ENCODE measurements around the gene ASTN2.

Gene ASTN2

GRCh38 chr9:117242082-117242481 is 172.8 kb downstream of the ASTN2 start:
- H3K27me3 ChIP-seq (ENCODE audit: insufficient read depth, low read length, poor library complexity): no peaks in the 10 kb centered on the region
- no peaks in the 10 kb centered on the region for H3K9me3 ChIP-seq (ENCODE audit: insufficient read depth, low read length, severe bottlenecking)
- H3K9ac ChIP-seq (ENCODE audit: low read depth, low read length): no peak overlapping the region
- H2AFZ ChIP-seq (ENCODE audit: low read depth, low read length): no peak overlapping the region
- no peaks in the 10 kb centered on the region for H4K20me1 ChIP-seq (ENCODE audit: insufficient read depth, low read length)
- H3K79me2 ChIP-seq (ENCODE audit: insufficient read depth, low read length): no peaks in the 10 kb centered on the region
- H3K36me3 ChIP-seq (ENCODE audit: insufficient read depth, low read length): no peaks in the 10 kb centered on the region
- no peak overlapping the region for H3K4me2 ChIP-seq (ENCODE audit: insufficient read depth, low read length)
- TF ChIP-seq CTCF (IDR thresholded peaks at IDR 0.05; ENCODE audit: borderline replicate concordance, extremely low read depth, low read length, poor library complexity, severe bottlenecking): no peak
- TF ChIP-seq EZH2 (IDR thresholded peaks at IDR 0.05; ENCODE audit: borderline replicate concordance, low read depth, low read length, severe bottlenecking): no peak
- no peaks in the 10 kb centered on the region for H3K4me1 ChIP-seq (ENCODE audit: insufficient read depth, low read length)
- ATAC-seq (ENCODE audit: insufficient read depth, low read depth): no peak
- H3K27ac ChIP-seq (ENCODE audit: low read length): no peak overlapping the region
- H3K4me3 ChIP-seq (ENCODE audit: low read depth in 1 of 2, low read length in 2 of 2): no peak overlapping the region
- no peak for DNase-seq

GRCh38 chr9:117239428-117239827 is 175.4 kb downstream of the ASTN2 start:
- Histone ChIP-seq H3K9me3 (ENCODE audit: insufficient read depth, low read length, severe bottlenecking) (no peaks in the 10 kb centered on the region), H3K4me1 (ENCODE audit: insufficient read depth, low read length) (no peaks in the 10 kb centered on the region), H4K20me1 (ENCODE audit: insufficient read depth, low read length) (no peaks in the 10 kb centered on the region), H2AFZ (ENCODE audit: low read depth, low read length) (no peak overlapping the region), H3K4me2 (ENCODE audit: insufficient read depth, low read length) (no peak overlapping the region), H3K27ac (ENCODE audit: low read length) (no peak overlapping the region), H3K36me3 (ENCODE audit: insufficient read depth, low read length) (no peaks in the 10 kb centered on the region), H3K9ac (ENCODE audit: low read depth, low read length) (no peak overlapping the region), H3K27me3 (ENCODE audit: insufficient read depth, low read length, poor library complexity) (no peaks in the 10 kb centered on the region), H3K4me3 (ENCODE audit: low read depth in 1 of 2, low read length in 2 of 2) (no peak overlapping the region), H3K79me2 (ENCODE audit: insufficient read depth, low read length) (no peaks in the 10 kb centered on the region)
- no peak for TF ChIP-seq EZH2 (IDR thresholded peaks at IDR 0.05; ENCODE audit: borderline replicate concordance, low read depth, low read length, severe bottlenecking)
- no peak for TF ChIP-seq CTCF (IDR thresholded peaks at IDR 0.05; ENCODE audit: borderline replicate concordance, extremely low read depth, low read length, poor library complexity, severe bottlenecking)
- DNase-seq (no peak), ATAC-seq (ENCODE audit: insufficient read depth, low read depth) (no peak)

GRCh38 chr9:117234103-117234502 is 180.8 kb downstream of the ASTN2 start:
- H3K27me3 ChIP-seq (ENCODE audit: insufficient read depth, low read length, poor library complexity): no peaks in the 10 kb centered on the region
- no peak overlapping the region for H3K4me3 ChIP-seq (ENCODE audit: low read depth in 1 of 2, low read length in 2 of 2)
- no peak for ATAC-seq (ENCODE audit: insufficient read depth, low read depth)
- no peaks in the 10 kb centered on the region for H3K9me3 ChIP-seq (ENCODE audit: insufficient read depth, low read length, severe bottlenecking)
- no peak overlapping the region for H3K9ac ChIP-seq (ENCODE audit: low read depth, low read length)
- H3K4me2 ChIP-seq (ENCODE audit: insufficient read depth, low read length): no peak overlapping the region
- TF ChIP-seq EZH2 (IDR thresholded peaks at IDR 0.05; ENCODE audit: borderline replicate concordance, low read depth, low read length, severe bottlenecking) (no peak), CTCF (IDR thresholded peaks at IDR 0.05; ENCODE audit: borderline replicate concordance, extremely low read depth, low read length, poor library complexity, severe bottlenecking) (no peak)
- no peak for DNase-seq
- H3K4me1 ChIP-seq (ENCODE audit: insufficient read depth, low read length): no peaks in the 10 kb centered on the region
- no peaks in the 10 kb centered on the region for H4K20me1 ChIP-seq (ENCODE audit: insufficient read depth, low read length)
- no peaks in the 10 kb centered on the region for H3K36me3 ChIP-seq (ENCODE audit: insufficient read depth, low read length)
- no peaks in the 10 kb centered on the region for H3K79me2 ChIP-seq (ENCODE audit: insufficient read depth, low read length)
- H2AFZ ChIP-seq (ENCODE audit: low read depth, low read length): no peak overlapping the region
- H3K27ac ChIP-seq (ENCODE audit: low read length): no peak overlapping the region

GRCh38 chr9:117233016-117233415 is 181.8 kb downstream of the ASTN2 start:
- Histone ChIP-seq H3K36me3 (ENCODE audit: insufficient read depth, low read length) (no peaks in the 10 kb centered on the region), H3K9ac (ENCODE audit: low read depth, low read length) (no peak overlapping the region), H3K9me3 (ENCODE audit: insufficient read depth, low read length, severe bottlenecking) (no peaks in the 10 kb centered on the region), H3K4me2 (ENCODE audit: insufficient read depth, low read length) (no peak overlapping the region), H4K20me1 (ENCODE audit: insufficient read depth, low read length) (no peaks in the 10 kb centered on the region), H2AFZ (ENCODE audit: low read depth, low read length) (no peak overlapping the region), H3K4me1 (ENCODE audit: insufficient read depth, low read length) (no peaks in the 10 kb centered on the region), H3K27ac (ENCODE audit: low read length) (no peak overlapping the region), H3K79me2 (ENCODE audit: insufficient read depth, low read length) (no peaks in the 10 kb centered on the region), H3K27me3 (ENCODE audit: insufficient read depth, low read length, poor library complexity) (no peaks in the 10 kb centered on the region), H3K4me3 (ENCODE audit: low read depth in 1 of 2, low read length in 2 of 2) (no peak overlapping the region)
- ATAC-seq (ENCODE audit: insufficient read depth, low read depth): no peak
- no peak for TF ChIP-seq CTCF (IDR thresholded peaks at IDR 0.05; ENCODE audit: borderline replicate concordance, extremely low read depth, low read length, poor library complexity, severe bottlenecking)
- TF ChIP-seq EZH2 (IDR thresholded peaks at IDR 0.05; ENCODE audit: borderline replicate concordance, low read depth, low read length, severe bottlenecking): no peak
- DNase-seq: no peak

Data from DND-41 (cell line).